HCT116 (cell line): ENCODE results near the gene HCRTR1. TPM values are rescaled to one million over a fixed set of nuclear protein-coding genes. Genes with fewer than 3 reads are reported as not detected.

Experiments
- ATAC-seq: fragments of 200-7000 bp; cut with Tn5 transposase; 2 replicates; pipeline ENCODE4 v1.9.1; 2020; ENCODE audit warnings: mild to moderate bottlenecking, moderate library complexity
- BruUV-seq: library from RNA; stranded (reverse); fragments of 400-500 nt; replicated peaks from 2 replicates; lab custom pipeline; 2021; lab: Mats Ljungman, UMichigan
- CTCF ChIA-PET: fragments of 300-600 bp; sonication (Branson Sonifier 250); formaldehyde crosslinking; loops from one replicate; lab custom pipeline; 2021; ENCODE audit warnings: antibody characterized with exemption; lab: Charles Lee
- POLR2A ChIA-PET: fragments of 300-600, 350-600 bp; sonication (Branson Sonifier 250); formaldehyde crosslinking; loops from one replicate; lab custom pipeline; 2021; ENCODE audit warnings: antibody characterized with exemption; lab: Charles Lee
- RAD21 ChIA-PET, 2 experiments: fragments of 300-600 bp; sonication (Branson Sonifier 250); formaldehyde crosslinking; loops; one replicate each; lab custom pipeline; 2023; ENCODE audit warnings: low total read pairs in 2 of 2; ENCODE audit not compliant: uncharacterized antibody in 2 of 2, unreplicated experiment in 2 of 2, low non-redundant PET in 1 of 2; lab: Charles Lee
- DNase-seq: peaks from one replicate; pipeline ENCODE4 v3.0.0-alpha.2; 2010; ENCODE audit warnings: low read depth, low spot score
- H2AFZ ChIP-seq: fragments of 200-600 bp; shearing (Covaris generic), sonication (generic); 2 replicates; pipeline ENCODE4 v1.6.1; 2017; ENCODE audit warnings: low read depth, mixed run types, mixed read lengths, antibody characterized with exemption, low read length; ENCODE audit not compliant: poor library complexity, severe bottlenecking
- H3K27ac ChIP-seq: 2 replicates; pipeline ENCODE4 v1.5.1; 2012; ENCODE audit warnings: low read depth, low read length
- H3K27me3 ChIP-seq: fragments of 200-600 bp; sonication (generic); 2 replicates; pipeline ENCODE4 v1.6.1; 2016; ENCODE audit warnings: mixed run types, low read length, mixed read lengths; ENCODE audit not compliant: insufficient read depth
- H3K36me3 ChIP-seq, 2 experiments: fragments of 200-500 bp in 1 of 2; fragments of 200-600 bp in 1 of 2; sonication (Bioruptor generic) in 1 of 2; sonication (generic) in 1 of 2; 2 replicates each; pipeline versions ENCODE4 v1.5.1 to v1.6.1; 2014 to 2016; ENCODE audit warnings: low read length in 2 of 2, inconsistent platforms in 1 of 2, mixed read lengths in 1 of 2, mixed run types in 1 of 2; ENCODE audit not compliant: insufficient read depth in 2 of 2, control insufficient read depth in 1 of 2
- H3K4me1 ChIP-seq, 2 experiments: fragments of 200-600 bp in 1 of 2; sonication (generic) in 1 of 2; 2 replicates each; pipeline versions ENCODE4 v1.5.1 to v1.6.1; 2012 to 2017; ENCODE audit warnings: low read length in 2 of 2, inconsistent platforms in 1 of 2, mild to moderate bottlenecking in 1 of 2, mixed read lengths in 1 of 2, mixed run types in 1 of 2, moderate library complexity in 1 of 2; ENCODE audit not compliant: insufficient read depth in 2 of 2, control insufficient read depth in 1 of 2
- H3K4me2 ChIP-seq: fragments of 200-600 bp; sonication (generic); 2 replicates; pipeline ENCODE4 v1.6.1; 2017; ENCODE audit warnings: mixed run types, low read length, mixed read lengths
- H3K4me3 ChIP-seq, 2 experiments: fragments of 200-600 bp in 1 of 2; sonication (generic) in 1 of 2; replicated peaks in 1 of 2; 2 replicates each; pipeline ENCODE4 v1.5.1; 2011 to 2016; ENCODE audit warnings: low read length in 2 of 2, control low read depth in 1 of 2, low read depth in 1 of 2, mild to moderate bottlenecking in 1 of 2, mixed read lengths in 1 of 2, mixed run types in 1 of 2
- H3K79me2 ChIP-seq: fragments of 200-600 bp; sonication (generic); 2 replicates; pipeline ENCODE4 v1.6.1; 2017; ENCODE audit warnings: mild to moderate bottlenecking, mixed run types, low read length, moderate library complexity, mixed read lengths; ENCODE audit not compliant: insufficient read depth
- H3K9ac ChIP-seq: fragments of 200-600 bp; sonication (generic); 2 replicates; pipeline ENCODE4 v1.6.1; 2016; ENCODE audit warnings: low read length, mixed read lengths
- H3K9me2 ChIP-seq: fragments of 200-600 bp; sonication (generic), shearing (Covaris generic); 2 replicates; pipeline ENCODE4 v1.6.1; 2017; ENCODE audit warnings: mixed run types, mild to moderate bottlenecking, moderate library complexity; ENCODE audit not compliant: insufficient read depth
- H3K9me3 ChIP-seq, 2 experiments: fragments of 200-500 bp in 1 of 2; fragments of 200-600 bp in 1 of 2; sonication (Bioruptor generic) in 1 of 2; sonication (generic) in 1 of 2; 2 replicates each; pipeline ENCODE4 v1.6.1; 2014 to 2017; ENCODE audit warnings: low read length in 2 of 2, mixed read lengths in 2 of 2, inconsistent platforms in 1 of 2, low read depth in 1 of 2, mild to moderate bottlenecking in 1 of 2, mixed run types in 1 of 2, moderate library complexity in 1 of 2; ENCODE audit not compliant: control insufficient read depth in 1 of 2, insufficient read depth in 1 of 2
- H4K20me1 ChIP-seq: fragments of 200-600 bp; sonication (generic), shearing (Covaris generic); 2 replicates; pipeline ENCODE4 v1.6.1; 2017; ENCODE audit warnings: mixed run types, mild to moderate bottlenecking, moderate library complexity; ENCODE audit not compliant: insufficient read depth
- CBX3 ChIP-seq: IDR thresholded peaks from 2 replicates; pipeline ENCODE4 v1.6.1; 2012; ENCODE audit warnings: low read depth
- EGR1 ChIP-seq: IDR thresholded peaks from 2 replicates; pipeline ENCODE4 v1.6.1; 2012; ENCODE audit warnings: low read depth
- EZH2 ChIP-seq: fragments of 200-600 bp; sonication (generic); IDR thresholded peaks from 2 replicates; pipeline ENCODE4 v1.6.1; 2017; ENCODE audit warnings: antibody characterized with exemption, mixed run types
- SP1 ChIP-seq: IDR thresholded peaks from 2 replicates; pipeline ENCODE4 v1.6.1; 2012; ENCODE audit warnings: low read depth
- TCF7L2 ChIP-seq: IDR thresholded peaks from 2 replicates; pipeline ENCODE4 v1.7.0; 2011; ENCODE audit warnings: borderline replicate concordance, inconsistent platforms; ENCODE audit not compliant: insufficient read depth, insufficient read length; ENCODE audit errors: extremely low read depth
- ZFX ChIP-seq: fragments of 450-650 bp; IDR thresholded peaks from 2 replicates; pipeline ENCODE4 v1.6.1; 2017
- intact Hi-C: fragments of 100-400 bp; cut with micrococcal nuclease; formaldehyde crosslinking; loops from 2 replicates; pipeline ENCODE4 v1.10.0; 2022
- total RNA-seq: library from RNA; stranded (reverse); gene quantifications from one replicate; pipeline ENCODE4 v1.2.1, GENCODE V29; 2021; ENCODE audit not compliant: unreplicated experiment
- TF ChIP-seq, protein P1 (sequence below): IDR thresholded peaks from 2 replicates; pipeline ENCODE4 v1.6.1; 2012
- TF ChIP-seq, protein P2 (sequence below): IDR thresholded peaks from 2 replicates; pipeline ENCODE4 v1.6.1; 2012; ENCODE audit warnings: low read depth
- TF ChIP-seq, protein P3 (sequence below), 3 experiments: fragments of 200-600 bp in 1 of 3; sonication (generic) in 1 of 3; IDR thresholded peaks in 2 of 3; conservative IDR thresholded peaks in 1 of 3; 2 replicates each; pipeline ENCODE4 v1.5.1; 2012 to 2017; ENCODE audit warnings: low read depth in 2 of 3, low read length in 2 of 3, antibody characterized with exemption in 1 of 3, borderline replicate concordance in 1 of 3, control low read depth in 1 of 3, mild to moderate bottlenecking in 1 of 3, mixed read lengths in 1 of 3, mixed run types in 1 of 3, moderate library complexity in 1 of 3; ENCODE audit not compliant: insufficient read depth in 1 of 3
- TF ChIP-seq, protein P4 (sequence below): IDR thresholded peaks from 2 replicates; pipeline ENCODE4 v1.6.1; 2012

Gene HCRTR1
- total RNA-seq, 1 experiment from 2014 or later = not detected

DNA sequence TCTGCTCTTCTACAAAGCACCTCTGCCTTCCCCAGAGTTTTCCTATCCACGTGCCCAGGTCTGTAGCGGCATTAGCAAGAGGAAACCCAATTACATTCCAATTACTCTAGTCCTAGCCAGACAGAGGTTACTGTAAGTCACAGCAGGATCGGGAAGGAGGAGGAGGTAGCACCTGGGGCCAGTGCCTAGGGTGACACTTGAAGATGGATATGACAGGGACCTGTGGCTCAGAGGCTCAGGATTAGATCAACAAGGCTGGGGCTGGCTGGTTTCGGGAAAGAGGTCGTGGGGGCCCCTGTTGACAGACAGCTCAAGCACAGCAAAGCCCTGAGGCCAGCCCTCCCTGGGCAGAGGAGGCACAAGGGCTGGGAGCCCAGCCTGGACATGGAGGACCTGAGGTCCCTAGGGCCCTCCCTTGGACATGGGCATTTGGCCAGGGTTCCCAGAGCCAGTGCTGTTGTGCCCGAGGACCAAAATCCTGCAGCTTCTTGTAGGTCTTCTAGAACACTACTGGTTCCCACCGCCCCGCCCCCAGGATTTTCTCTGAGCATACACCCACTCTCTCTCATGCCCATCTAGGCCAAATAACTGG is 3.0 kb upstream of the HCRTR1 start:
- no peak overlapping the region for H3K27ac ChIP-seq
- no peak overlapping the region for H3K9ac ChIP-seq
- no TSS peak for BruUV-seq
- H2AFZ ChIP-seq = no peak overlapping the region
- H3K9me2 ChIP-seq = no peaks in the 10 kb centered on the region
- no peaks in the 10 kb centered on the region for H3K36me3 ChIP-seq
- H3K4me1 ChIP-seq = no peaks in the 10 kb centered on the region
- ChIA-PET POLR2A (no interaction called here), RAD21 (no interaction called here), CTCF (no interaction called here)
- intact Hi-C loops = no loop called here
- H4K20me1 ChIP-seq = no peaks in the 10 kb centered on the region
- H3K27me3 ChIP-seq = no peaks in the 10 kb centered on the region
- H3K79me2 ChIP-seq = no peaks in the 10 kb centered on the region
- TF ChIP-seq SP1 = no peak
- TF ChIP-seq EGR1 = no peak
- TF ChIP-seq CBX3 = no peak
- TF ChIP-seq, protein P1, sequence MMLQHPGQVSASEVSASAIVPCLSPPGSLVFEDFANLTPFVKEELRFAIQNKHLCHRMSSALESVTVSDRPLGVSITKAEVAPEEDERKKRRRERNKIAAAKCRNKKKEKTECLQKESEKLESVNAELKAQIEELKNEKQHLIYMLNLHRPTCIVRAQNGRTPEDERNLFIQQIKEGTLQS = no peak
- H3K9me3 ChIP-seq = no peaks in the 10 kb centered on the region
- DNase-seq (no peak), ATAC-seq (no peak)
- H3K4me3 ChIP-seq = no peak overlapping the region
- H3K4me2 ChIP-seq = no peak overlapping the region

DNA sequence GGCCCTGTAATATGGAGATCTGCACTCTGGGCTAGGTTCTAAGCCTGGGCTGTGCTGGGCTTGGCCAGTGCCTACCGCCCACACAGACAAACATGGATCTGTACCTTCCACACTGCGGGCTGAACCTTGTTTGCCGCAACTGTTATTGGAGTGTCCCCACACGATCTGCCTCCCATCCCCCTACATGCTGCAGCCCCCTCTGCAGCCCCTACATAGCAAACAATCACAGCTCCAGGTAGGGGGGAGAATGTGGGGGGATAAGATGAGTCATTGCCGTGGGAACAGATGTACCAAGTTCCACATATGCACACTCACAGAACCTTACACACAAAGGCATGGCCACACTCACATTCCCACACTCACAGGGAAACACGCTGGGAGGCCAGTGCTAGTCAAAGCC is 2.1 kb upstream of the HCRTR1 start:
- POLR2A ChIA-PET = no interaction called here
- Histone ChIP-seq H3K36me3 (no peaks in the 10 kb centered on the region), H3K4me2 (no peak overlapping the region), H3K9me3 (no peaks in the 10 kb centered on the region), H3K27ac (no peak overlapping the region), H3K9me2 (no peaks in the 10 kb centered on the region), H3K4me1 (no peaks in the 10 kb centered on the region), H2AFZ (no peak overlapping the region), H3K79me2 (no peaks in the 10 kb centered on the region), H4K20me1 (no peaks in the 10 kb centered on the region), H3K9ac (no peak overlapping the region), H3K27me3 (no peaks in the 10 kb centered on the region), H3K4me3 (no peak overlapping the region)
- ATAC-seq (no peak), DNase-seq (no peak)
- no peak for TF ChIP-seq TCF7L2
- no peak for TF ChIP-seq CBX3
- TF ChIP-seq, protein P2, sequence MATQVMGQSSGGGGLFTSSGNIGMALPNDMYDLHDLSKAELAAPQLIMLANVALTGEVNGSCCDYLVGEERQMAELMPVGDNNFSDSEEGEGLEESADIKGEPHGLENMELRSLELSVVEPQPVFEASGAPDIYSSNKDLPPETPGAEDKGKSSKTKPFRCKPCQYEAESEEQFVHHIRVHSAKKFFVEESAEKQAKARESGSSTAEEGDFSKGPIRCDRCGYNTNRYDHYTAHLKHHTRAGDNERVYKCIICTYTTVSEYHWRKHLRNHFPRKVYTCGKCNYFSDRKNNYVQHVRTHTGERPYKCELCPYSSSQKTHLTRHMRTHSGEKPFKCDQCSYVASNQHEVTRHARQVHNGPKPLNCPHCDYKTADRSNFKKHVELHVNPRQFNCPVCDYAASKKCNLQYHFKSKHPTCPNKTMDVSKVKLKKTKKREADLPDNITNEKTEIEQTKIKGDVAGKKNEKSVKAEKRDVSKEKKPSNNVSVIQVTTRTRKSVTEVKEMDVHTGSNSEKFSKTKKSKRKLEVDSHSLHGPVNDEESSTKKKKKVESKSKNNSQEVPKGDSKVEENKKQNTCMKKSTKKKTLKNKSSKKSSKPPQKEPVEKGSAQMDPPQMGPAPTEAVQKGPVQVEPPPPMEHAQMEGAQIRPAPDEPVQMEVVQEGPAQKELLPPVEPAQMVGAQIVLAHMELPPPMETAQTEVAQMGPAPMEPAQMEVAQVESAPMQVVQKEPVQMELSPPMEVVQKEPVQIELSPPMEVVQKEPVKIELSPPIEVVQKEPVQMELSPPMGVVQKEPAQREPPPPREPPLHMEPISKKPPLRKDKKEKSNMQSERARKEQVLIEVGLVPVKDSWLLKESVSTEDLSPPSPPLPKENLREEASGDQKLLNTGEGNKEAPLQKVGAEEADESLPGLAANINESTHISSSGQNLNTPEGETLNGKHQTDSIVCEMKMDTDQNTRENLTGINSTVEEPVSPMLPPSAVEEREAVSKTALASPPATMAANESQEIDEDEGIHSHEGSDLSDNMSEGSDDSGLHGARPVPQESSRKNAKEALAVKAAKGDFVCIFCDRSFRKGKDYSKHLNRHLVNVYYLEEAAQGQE = no peak
- TF ChIP-seq, protein P3, sequence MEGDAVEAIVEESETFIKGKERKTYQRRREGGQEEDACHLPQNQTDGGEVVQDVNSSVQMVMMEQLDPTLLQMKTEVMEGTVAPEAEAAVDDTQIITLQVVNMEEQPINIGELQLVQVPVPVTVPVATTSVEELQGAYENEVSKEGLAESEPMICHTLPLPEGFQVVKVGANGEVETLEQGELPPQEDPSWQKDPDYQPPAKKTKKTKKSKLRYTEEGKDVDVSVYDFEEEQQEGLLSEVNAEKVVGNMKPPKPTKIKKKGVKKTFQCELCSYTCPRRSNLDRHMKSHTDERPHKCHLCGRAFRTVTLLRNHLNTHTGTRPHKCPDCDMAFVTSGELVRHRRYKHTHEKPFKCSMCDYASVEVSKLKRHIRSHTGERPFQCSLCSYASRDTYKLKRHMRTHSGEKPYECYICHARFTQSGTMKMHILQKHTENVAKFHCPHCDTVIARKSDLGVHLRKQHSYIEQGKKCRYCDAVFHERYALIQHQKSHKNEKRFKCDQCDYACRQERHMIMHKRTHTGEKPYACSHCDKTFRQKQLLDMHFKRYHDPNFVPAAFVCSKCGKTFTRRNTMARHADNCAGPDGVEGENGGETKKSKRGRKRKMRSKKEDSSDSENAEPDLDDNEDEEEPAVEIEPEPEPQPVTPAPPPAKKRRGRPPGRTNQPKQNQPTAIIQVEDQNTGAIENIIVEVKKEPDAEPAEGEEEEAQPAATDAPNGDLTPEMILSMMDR (IDR thresholded peaks at IDR 0.05 in 2 of 3, conservative IDR thresholded peaks at IDR 0.05 in 1 of 3; ENCODE audit: borderline replicate concordance in 1 of 3, insufficient read depth in 1 of 3, low read depth in 2 of 3, low read length in 2 of 3) = no peak
- TF ChIP-seq, protein P4, sequence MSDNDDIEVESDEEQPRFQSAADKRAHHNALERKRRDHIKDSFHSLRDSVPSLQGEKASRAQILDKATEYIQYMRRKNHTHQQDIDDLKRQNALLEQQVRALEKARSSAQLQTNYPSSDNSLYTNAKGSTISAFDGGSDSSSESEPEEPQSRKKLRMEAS = no peak
- no peak for TF ChIP-seq EZH2
- TF ChIP-seq ZFX = no peak
- BruUV-seq = no TSS peak
- CTCF ChIA-PET = no interaction called here
- RAD21 ChIA-PET = no interaction called here
- intact Hi-C loops = no loop called here
